SU-DHL-6 (cell line): ENCODE results near the gene PODNL1.

ENCODE experiments used
- CTCF ChIP-seq: fragments of 200-600 bp; sonication (generic); IDR thresholded peaks from one replicate; pipeline ENCODE4 v1.5.1; 2017; ENCODE audit warnings: antibody characterized with exemption, mild to moderate bottlenecking, low read length, moderate library complexity; ENCODE audit not compliant: insufficient read depth, poor library complexity, severe bottlenecking
- EZH2phosphoT487 ChIP-seq: fragments of 200-600 bp; sonication (generic), shearing (Covaris generic); conservative IDR thresholded peaks from 2 replicates; pipeline ENCODE4 v1.6.1; 2018; ENCODE audit warnings: mild to moderate bottlenecking, antibody characterized with exemption, low read length, moderate library complexity, mixed read lengths

DNA sequence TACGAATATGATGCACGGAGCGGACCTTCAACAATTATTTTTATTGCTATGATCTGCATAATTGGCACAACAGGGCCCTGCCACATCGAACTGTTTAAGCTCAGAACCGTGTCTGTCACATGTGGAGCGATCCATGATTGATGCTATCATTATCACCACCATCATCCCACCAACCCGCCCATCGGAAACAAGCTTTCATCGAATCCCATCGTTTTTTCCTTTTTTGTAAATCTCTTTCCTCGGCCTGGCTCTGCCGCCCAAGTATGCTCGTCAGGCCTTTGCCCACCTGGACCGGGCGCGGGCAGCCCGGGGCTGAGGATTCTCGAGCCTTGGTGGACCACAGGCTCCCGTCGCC, 13.6 kb upstream of the PODNL1 start:
- TF ChIP-seq CTCF = no peak
- no peak for TF ChIP-seq EZH2phosphoT487
